OCI-LY3 (cell line): Measurements from ENCODE around the gene GAPDH.

Experiments used
- H2AFZ ChIP-seq: fragments of 200-600, 300-600 bp; shearing (Covaris generic); 2 replicates; pipeline ENCODE4 v1.6.0; 2014; ENCODE audit warnings: antibody characterized with exemption, low read depth, low read length
- H3K27ac ChIP-seq: fragments of 200-600, 300-600 bp; sonication (generic); 2 replicates; pipeline ENCODE4 v1.5.1; 2014; ENCODE audit warnings: mild to moderate bottlenecking, low read length, moderate library complexity, mixed read lengths
- H3K27me3 ChIP-seq: fragments of 200-600, 300-600 bp; sonication (generic); 2 replicates; pipeline ENCODE4 v1.6.1; 2014; ENCODE audit warnings: low read depth, low read length, mixed read lengths
- H3K36me3 ChIP-seq: fragments of 200-600, 300-600 bp; sonication (generic); replicated peaks from 2 replicates; pipeline ENCODE3; 2014; ENCODE audit warnings: low read depth, low read length, mixed read lengths
- H3K4me1 ChIP-seq: fragments of 300-600, 200-600 bp; sonication (generic); 2 replicates; pipeline ENCODE4 v1.6.1; 2014; ENCODE audit warnings: low read length, mixed read lengths
- H3K4me2 ChIP-seq: fragments of 200-600, 300-600 bp; sonication (generic); 2 replicates; pipeline ENCODE4 v1.6.1; 2014; ENCODE audit warnings: low read length, mixed read lengths
- H3K4me3 ChIP-seq: fragments of 300-600, 200-600 bp; sonication (generic); 2 replicates; pipeline ENCODE4 v1.5.1; 2014; ENCODE audit warnings: antibody characterized with exemption, mild to moderate bottlenecking, low read length, moderate library complexity
- H3K79me2 ChIP-seq: fragments of 300-600, 200-600 bp; shearing (Covaris generic); 2 replicates; pipeline ENCODE4 v1.6.1; 2014; ENCODE audit warnings: mild to moderate bottlenecking, low read length, mixed read lengths
- H3K9ac ChIP-seq: fragments of 300-600, 200-600 bp; shearing (Covaris generic); 2 replicates; pipeline ENCODE4 v1.6.0; 2014; ENCODE audit warnings: mild to moderate bottlenecking, low read length, moderate library complexity
- H3K9me3 ChIP-seq: fragments of 200-600, 300-600 bp; shearing (Covaris generic); 2 replicates; pipeline ENCODE4 v1.6.1; 2014; ENCODE audit warnings: low read length, mixed read lengths; ENCODE audit not compliant: insufficient read depth
- H4K20me1 ChIP-seq: fragments of 200-600, 300-600 bp; sonication (generic); 2 replicates; pipeline ENCODE4 v1.6.1; 2016; ENCODE audit warnings: low read length, mixed read lengths; ENCODE audit not compliant: insufficient read depth
- EZH2phosphoT487 ChIP-seq: fragments of 200-600 bp; shearing (Covaris generic); IDR thresholded peaks from 2 replicates; pipeline ENCODE4 v1.6.1; 2018; ENCODE audit warnings: antibody characterized with exemption, mixed run types, low read depth
- TF ChIP-seq, protein P1 (sequence below): fragments of 200-600, 300-600 bp; sonication (generic); IDR thresholded peaks from 2 replicates; pipeline ENCODE4 v1.5.1; 2014; ENCODE audit warnings: antibody characterized with exemption, low read length, low read depth

GAPDH gene

DNA sequence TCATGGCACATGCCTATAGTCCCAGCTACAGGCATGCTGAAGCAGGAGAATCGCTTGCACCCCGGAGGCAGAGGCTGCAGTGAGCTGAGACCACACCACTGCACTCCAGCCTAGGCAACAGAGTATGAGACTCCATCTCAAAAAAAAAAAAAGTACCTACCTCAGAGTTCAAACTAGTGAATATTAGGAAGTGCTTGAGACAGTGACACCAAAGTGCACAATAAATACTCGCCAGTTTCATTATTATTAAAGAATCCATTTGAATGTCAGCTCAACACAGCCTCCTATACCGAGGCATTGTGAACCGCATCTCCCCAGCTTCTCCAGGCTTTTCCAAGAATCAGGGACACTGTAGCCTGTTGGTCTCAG is 5.0 kb downstream of the GAPDH start:
- Histone ChIP-seq H3K4me3 (no peak overlapping the region), H2AFZ (no peak overlapping the region), H3K27ac (peak overlapping the region; percentile 33), H3K4me1 (peaks cover 43% of the 10 kb centered on the region), H3K79me2 (peaks cover 25% of the 10 kb centered on the region), H3K9ac (no peak overlapping the region), H4K20me1 (peaks cover 42% of the 10 kb centered on the region), H3K4me2 (no peak overlapping the region), H3K9me3 (no peaks in the 10 kb centered on the region), H3K36me3 (peaks cover 34% of the 10 kb centered on the region), H3K27me3 (no peaks in the 10 kb centered on the region)
- no peak for TF ChIP-seq EZH2phosphoT487
- TF ChIP-seq, protein P1, sequence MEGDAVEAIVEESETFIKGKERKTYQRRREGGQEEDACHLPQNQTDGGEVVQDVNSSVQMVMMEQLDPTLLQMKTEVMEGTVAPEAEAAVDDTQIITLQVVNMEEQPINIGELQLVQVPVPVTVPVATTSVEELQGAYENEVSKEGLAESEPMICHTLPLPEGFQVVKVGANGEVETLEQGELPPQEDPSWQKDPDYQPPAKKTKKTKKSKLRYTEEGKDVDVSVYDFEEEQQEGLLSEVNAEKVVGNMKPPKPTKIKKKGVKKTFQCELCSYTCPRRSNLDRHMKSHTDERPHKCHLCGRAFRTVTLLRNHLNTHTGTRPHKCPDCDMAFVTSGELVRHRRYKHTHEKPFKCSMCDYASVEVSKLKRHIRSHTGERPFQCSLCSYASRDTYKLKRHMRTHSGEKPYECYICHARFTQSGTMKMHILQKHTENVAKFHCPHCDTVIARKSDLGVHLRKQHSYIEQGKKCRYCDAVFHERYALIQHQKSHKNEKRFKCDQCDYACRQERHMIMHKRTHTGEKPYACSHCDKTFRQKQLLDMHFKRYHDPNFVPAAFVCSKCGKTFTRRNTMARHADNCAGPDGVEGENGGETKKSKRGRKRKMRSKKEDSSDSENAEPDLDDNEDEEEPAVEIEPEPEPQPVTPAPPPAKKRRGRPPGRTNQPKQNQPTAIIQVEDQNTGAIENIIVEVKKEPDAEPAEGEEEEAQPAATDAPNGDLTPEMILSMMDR: no peak

DNA sequence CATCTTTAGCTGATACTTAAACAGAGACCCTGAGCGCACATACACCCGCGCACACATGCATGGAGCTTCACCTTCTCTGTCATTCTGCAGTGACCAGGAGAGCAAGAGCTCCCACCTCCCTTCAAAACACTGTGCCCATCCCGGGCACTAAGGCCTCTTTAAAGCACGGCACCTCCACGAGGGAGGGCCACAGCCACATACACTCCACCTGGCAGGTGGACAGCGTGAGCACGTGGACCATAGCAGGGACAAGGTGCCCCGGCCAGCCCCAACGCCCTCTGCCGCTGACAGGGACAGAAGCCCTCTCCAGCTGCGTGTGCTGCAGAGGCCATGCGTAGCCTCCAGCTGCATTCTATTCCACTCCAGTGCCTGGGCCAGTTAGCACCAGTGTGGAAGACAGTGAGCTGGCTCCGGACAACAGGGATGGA is 5.4 kb downstream of the GAPDH start:
- H3K4me1 ChIP-seq: peaks cover 43% of the 10 kb centered on the region
- no peaks in the 10 kb centered on the region for H3K27me3 ChIP-seq
- H3K27ac ChIP-seq: peak overlapping the region; percentile 33; the same call in 1 of the 2 replicates
- peaks cover 21% of the 10 kb centered on the region for H3K79me2 ChIP-seq
- H3K4me3 ChIP-seq: 0 out of 2 replicates have a peak overlapping the region, but pooled peaks have one; percentile 29
- no peaks in the 10 kb centered on the region for H3K9me3 ChIP-seq
- peaks cover 42% of the 10 kb centered on the region for H4K20me1 ChIP-seq
- no peak overlapping the region for H2AFZ ChIP-seq
- TF ChIP-seq, protein P1: no peak
- no peak for TF ChIP-seq EZH2phosphoT487
- no peak overlapping the region for H3K9ac ChIP-seq
- H3K4me2 ChIP-seq: peak overlapping the region; percentile 65
- H3K36me3 ChIP-seq: peaks cover 33% of the 10 kb centered on the region

DNA sequence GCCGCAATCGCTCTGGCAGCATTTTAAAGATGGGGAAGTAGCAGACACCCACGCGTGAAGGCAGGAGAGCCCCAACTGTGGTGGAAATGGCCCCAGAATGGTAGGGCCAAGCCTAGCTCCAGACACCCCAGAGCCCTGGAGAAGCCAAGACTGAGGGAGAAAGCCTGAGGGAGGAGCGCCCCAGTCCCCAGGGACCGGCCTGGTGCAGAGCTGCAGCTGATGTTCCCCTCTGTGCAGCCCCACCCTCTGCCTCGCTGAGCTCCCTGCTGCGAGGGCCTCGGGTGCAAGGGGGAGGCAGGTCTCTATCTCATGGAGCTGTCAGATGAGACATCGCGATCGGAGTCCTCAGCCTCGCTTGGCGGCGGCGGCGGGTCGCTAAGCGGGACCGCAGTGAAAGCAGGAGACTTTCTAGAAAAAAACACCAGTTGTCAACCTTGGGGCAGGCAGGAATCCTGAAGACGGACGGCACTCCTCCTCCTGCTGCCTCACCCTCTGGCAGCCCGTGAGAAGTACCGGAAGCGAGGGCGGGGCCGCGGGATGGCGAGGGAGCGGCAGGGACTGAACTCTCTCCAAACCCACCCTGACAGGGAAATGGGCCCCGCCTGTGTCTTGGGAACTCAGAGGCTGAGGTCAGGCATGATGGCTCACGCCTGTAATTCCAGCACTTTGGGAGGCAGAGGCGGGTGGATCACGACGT is 6.0 kb downstream of the GAPDH start:
- H3K4me2 ChIP-seq: peak overlapping the region; percentile 65
- no peak overlapping the region for H2AFZ ChIP-seq
- peak overlapping the region; percentile 29; the same call in 1 of the 2 replicates for H3K4me3 ChIP-seq
- peaks cover 40% of the 10 kb centered on the region for H4K20me1 ChIP-seq
- TF ChIP-seq EZH2phosphoT487: no peak
- TF ChIP-seq, protein P1: no peak
- H3K27me3 ChIP-seq: no peaks in the 10 kb centered on the region
- no peak overlapping the region for H3K27ac ChIP-seq
- H3K79me2 ChIP-seq: peaks cover 15% of the 10 kb centered on the region
- H3K4me1 ChIP-seq: peaks cover 43% of the 10 kb centered on the region
- H3K9me3 ChIP-seq: no peaks in the 10 kb centered on the region
- H3K36me3 ChIP-seq: peaks cover 27% of the 10 kb centered on the region
- no peak overlapping the region for H3K9ac ChIP-seq

DNA sequence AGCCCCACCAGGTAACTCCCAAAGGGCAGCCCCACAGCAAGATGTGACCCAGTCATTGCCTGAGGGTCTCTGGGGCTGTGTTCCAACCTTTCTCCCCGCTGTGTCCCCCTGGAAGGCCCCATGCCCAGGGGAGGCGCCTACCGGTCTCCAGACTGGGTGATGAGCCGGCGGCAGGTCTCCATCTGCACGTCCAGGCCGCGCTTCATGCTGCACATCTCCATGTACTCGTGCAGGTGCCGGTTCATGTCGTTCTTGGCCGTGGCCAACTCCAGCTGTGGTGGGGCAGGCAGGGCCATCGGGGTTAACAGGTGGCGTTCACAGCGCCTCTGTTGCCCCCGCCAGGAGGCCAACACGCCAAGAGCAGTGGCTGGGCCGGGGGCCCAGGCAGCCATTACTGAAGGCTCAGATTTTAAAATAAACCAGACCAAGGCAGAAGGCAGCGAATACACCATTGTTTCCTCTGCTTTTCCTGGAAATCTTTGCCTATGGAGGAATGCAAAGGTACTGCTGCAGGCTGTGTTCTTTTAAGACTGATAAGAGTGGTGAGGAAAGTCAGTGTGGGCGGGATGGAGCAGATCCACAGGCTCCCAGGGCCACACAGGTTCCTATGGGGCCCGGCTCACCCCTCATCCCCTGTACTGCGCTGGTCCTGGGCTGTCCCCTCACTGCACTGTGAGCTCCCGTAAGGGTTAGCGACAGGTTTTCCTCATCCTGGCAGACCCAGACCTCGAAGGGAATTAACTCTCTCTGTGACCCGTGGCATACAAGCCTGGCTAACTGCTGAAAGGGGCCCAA is 7.3 kb downstream of the GAPDH start:
- peaks cover 15% of the 10 kb centered on the region for H3K36me3 ChIP-seq
- no peak overlapping the region for H3K27ac ChIP-seq

More for the DNA sequence above, 7.3 kb downstream of the GAPDH start:
- Histone ChIP-seq H3K4me1 (peaks cover 34% of the 10 kb centered on the region), H3K79me2 (peaks cover 3% of the 10 kb centered on the region), H3K27me3 (no peaks in the 10 kb centered on the region), H3K9ac (no peak overlapping the region), H3K4me3 (no peak overlapping the region), H3K4me2 (no peak overlapping the region), H3K9me3 (no peaks in the 10 kb centered on the region), H2AFZ (no peak overlapping the region), H4K20me1 (peaks cover 27% of the 10 kb centered on the region)
- TF ChIP-seq EZH2phosphoT487: no peak
- TF ChIP-seq, protein P1: no peak
